ENCODE measurements around the gene PGBD1. TPM values are rescaled to one million over a fixed set of nuclear protein-coding genes. Genes with fewer than 3 reads are reported as not detected.

The PGBD1 gene
- total and polyA plus RNA-seq, 2 of the 8 experiments (the other 6 are each of a cell fraction or from before 2014, with no cell fraction given) = 2.5 to 9.2 TPM

GRCh38 chr6:28334286-28335039 lies 53.1 kb downstream of the PGBD1 start (continued):
- TF ChIP-seq CHD7 (IDR thresholded peaks at IDR 0.05; ENCODE audit: insufficient replicate concordance, low read length) = no peak
- no peak for TF ChIP-seq SIRT6 (IDR thresholded peaks at IDR 0.05; ENCODE audit: low read length)

Measured in H1 (cell line).